ENCODE measurements around the gene ARHGEF38. TPM values are rescaled to one million over a fixed set of nuclear protein-coding genes. Genes with fewer than 3 reads are reported as not detected.

Gene ARHGEF38
- total and polyA plus RNA-seq, 4 donors: 0.03 to 0.92 (median 0.37) TPM

DNA sequence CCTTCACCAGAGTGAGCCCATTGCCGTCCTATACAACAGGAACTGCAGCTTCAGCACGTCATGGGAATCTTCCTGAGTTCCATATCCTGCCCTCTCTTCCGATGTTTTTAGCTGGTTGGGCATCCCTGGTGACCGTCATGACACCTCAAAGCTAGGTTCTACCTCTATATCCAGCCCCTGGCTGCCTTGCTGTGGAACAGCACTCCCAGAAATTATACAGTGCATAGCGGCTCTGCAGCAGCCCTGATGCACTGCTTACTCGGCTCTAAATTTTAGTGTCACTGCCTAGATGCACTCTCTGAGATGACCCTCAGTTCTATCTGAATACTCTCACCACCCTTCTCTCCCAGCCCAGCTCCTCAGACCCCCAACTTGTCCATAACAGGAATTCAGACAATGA, 44.3 kb downstream of the ARHGEF38 start:
- WGBS: 90% methylated on average over 6 of the region's 6 CpGs
- H3K27me3 ChIP-seq (ENCODE audit: control insufficient read depth in 4 of 4, insufficient read depth in 4 of 4, low read length in 3 of 4): no peaks in the 10 kb centered on the region

DNA sequence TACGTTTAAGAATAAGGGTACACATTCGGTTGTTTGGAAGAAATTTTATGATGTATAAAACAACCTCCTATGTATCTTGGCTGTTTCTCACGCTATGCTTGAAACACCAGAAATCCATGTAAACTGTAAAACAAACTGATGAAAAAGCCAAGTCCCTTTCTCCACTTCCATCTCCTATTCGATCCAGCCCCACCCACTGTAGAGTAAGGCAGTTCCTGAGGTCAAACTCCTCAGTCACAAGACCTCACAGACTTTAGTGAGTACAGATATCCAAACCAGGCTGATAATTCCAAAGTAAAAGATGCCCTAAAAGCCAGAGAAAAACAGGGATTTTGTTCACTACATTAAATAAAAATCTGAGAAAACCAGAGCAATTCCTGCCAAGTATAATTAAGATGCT, 45.6 kb downstream of the ARHGEF38 start:
- TF ChIP-seq ZBTB33 (IDR thresholded peaks at IDR 0.05) (no peak), HNF4A (conservative IDR thresholded peaks at IDR 0.05) (peak; percentile 13 to 23), RXRA (IDR thresholded peaks at IDR 0.05) (peak; percentile 31 to 42)
- H3K9ac ChIP-seq (ENCODE audit: low read depth in 1 of 2, low read length in 2 of 2): no peak overlapping the region
- H3K4me1 ChIP-seq (ENCODE audit: control insufficient read depth in 4 of 4, insufficient read depth in 4 of 4, low read length in 3 of 4): peaks cover 2 to 10% (median 6%) of the 10 kb centered on the region in 4 donors
- no peak overlapping the region for H3K4me3 ChIP-seq (ENCODE audit: low read depth in 1 of 3, low read length in 3 of 3)
- no peak overlapping the region for H3K27ac ChIP-seq (ENCODE audit: low read depth in 1 of 2, low read length in 2 of 2)
- H3K36me3 ChIP-seq (ENCODE audit: control insufficient read depth in 4 of 4, insufficient read depth in 3 of 4, low read depth in 1 of 4, low read length in 3 of 4): no peaks in the 10 kb centered on the region
- no peaks in the 10 kb centered on the region for H3K27me3 ChIP-seq (ENCODE audit: control insufficient read depth in 4 of 4, insufficient read depth in 4 of 4, low read length in 3 of 4)
- DNase-seq (ENCODE audit: low spot score): no peak
- no peaks in the 10 kb centered on the region for H3K9me3 ChIP-seq (ENCODE audit: control insufficient read depth in 4 of 4, low read length in 3 of 4)
- 65% methylated on average over 4 of the region's 4 CpGs for WGBS

More for the DNA sequence above, 44.3 kb downstream of the ARHGEF38 start:
- no peak overlapping the region for H3K4me3 ChIP-seq (ENCODE audit: low read depth in 1 of 3, low read length in 3 of 3)
- no peak overlapping the region for H3K9ac ChIP-seq (ENCODE audit: low read depth in 1 of 2, low read length in 2 of 2)
- no peak for DNase-seq (ENCODE audit: low spot score)
- no peak overlapping the region for H3K27ac ChIP-seq (ENCODE audit: low read depth in 1 of 2, low read length in 2 of 2)
- TF ChIP-seq HNF4G (IDR thresholded peaks at IDR 0.05) (no peak), FOXA1 (IDR thresholded peaks at IDR 0.05) (no peak), ZBTB33 (IDR thresholded peaks at IDR 0.05) (no peak), GABPA (IDR thresholded peaks at IDR 0.05 in 1 of 2, conservative IDR thresholded peaks at IDR 0.05 in 1 of 2) (no peak), JUND (IDR thresholded peaks at IDR 0.05) (no peak), NR2F2 (IDR thresholded peaks at IDR 0.05) (no peak), RXRA (IDR thresholded peaks at IDR 0.05) (no peak), REST (IDR thresholded peaks at IDR 0.05) (no peak), RAD21 (IDR thresholded peaks at IDR 0.05) (no peak)
- no peaks in the 10 kb centered on the region for H3K36me3 ChIP-seq (ENCODE audit: control insufficient read depth in 4 of 4, insufficient read depth in 3 of 4, low read depth in 1 of 4, low read length in 3 of 4)
- H3K4me1 ChIP-seq (ENCODE audit: control insufficient read depth in 4 of 4, insufficient read depth in 4 of 4, low read length in 3 of 4): peaks cover 2 to 10% (median 7%) of the 10 kb centered on the region in 4 donors
- H3K9me3 ChIP-seq (ENCODE audit: control insufficient read depth in 4 of 4, low read length in 3 of 4): no peaks in the 10 kb centered on the region

DNA sequence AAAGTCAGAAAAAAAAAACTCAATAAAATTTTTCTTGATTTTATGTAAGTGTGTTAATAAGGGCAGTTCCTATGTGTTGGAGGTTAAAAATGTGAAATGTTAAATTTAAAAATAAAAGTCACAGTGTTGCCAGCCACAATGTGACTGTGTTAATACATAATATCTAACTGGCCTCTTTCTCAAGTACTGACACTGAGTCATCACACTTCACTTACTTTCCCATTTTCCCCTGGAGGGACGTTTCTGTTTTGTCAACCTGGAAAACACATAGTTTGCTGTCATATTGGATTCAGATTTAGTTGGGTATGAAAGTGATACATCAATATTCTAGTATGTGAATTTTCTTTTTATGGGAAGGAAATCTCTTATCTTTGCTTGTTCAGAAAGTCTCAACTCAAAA, 46.4 kb downstream of the ARHGEF38 start:
- no peaks in the 10 kb centered on the region for H3K9me3 ChIP-seq (ENCODE audit: control insufficient read depth in 4 of 4, low read length in 3 of 4)
- H3K4me1 ChIP-seq (ENCODE audit: control insufficient read depth in 4 of 4, insufficient read depth in 4 of 4, low read length in 3 of 4): peaks cover 0 to 8% (median 5%) of the 10 kb centered on the region in 4 donors
- H3K36me3 ChIP-seq (ENCODE audit: control insufficient read depth in 4 of 4, insufficient read depth in 3 of 4, low read depth in 1 of 4, low read length in 3 of 4): no peaks in the 10 kb centered on the region
- H3K4me3 ChIP-seq (ENCODE audit: low read depth in 1 of 3, low read length in 3 of 3): no peak overlapping the region
- 55% methylated on average over 1 of the region's 1 CpG for WGBS
- DNase-seq (ENCODE audit: low spot score): no peak
- no peak overlapping the region for H3K9ac ChIP-seq (ENCODE audit: low read depth in 1 of 2, low read length in 2 of 2)
- no peaks in the 10 kb centered on the region for H3K27me3 ChIP-seq (ENCODE audit: control insufficient read depth in 4 of 4, insufficient read depth in 4 of 4, low read length in 3 of 4)
- no peak overlapping the region for H3K27ac ChIP-seq (ENCODE audit: low read depth in 1 of 2, low read length in 2 of 2)
- TF ChIP-seq FOXA1 (IDR thresholded peaks at IDR 0.05) (no peak), JUND (IDR thresholded peaks at IDR 0.05) (no peak), RAD21 (IDR thresholded peaks at IDR 0.05) (no peak), HNF4G (IDR thresholded peaks at IDR 0.05) (no peak), HNF4A (conservative IDR thresholded peaks at IDR 0.05) (no peak), GABPA (IDR thresholded peaks at IDR 0.05 in 1 of 2, conservative IDR thresholded peaks at IDR 0.05 in 1 of 2) (no peak), FOXA2 (IDR thresholded peaks at IDR 0.05) (no peak), NR2F2 (IDR thresholded peaks at IDR 0.05) (no peak), CTCF (IDR thresholded peaks at IDR 0.05; ENCODE audit: low read depth, low read length, missing input control) (no peak), TAF1 (conservative IDR thresholded peaks at IDR 0.05) (no peak)
- TF ChIP-seq, protein P1, sequence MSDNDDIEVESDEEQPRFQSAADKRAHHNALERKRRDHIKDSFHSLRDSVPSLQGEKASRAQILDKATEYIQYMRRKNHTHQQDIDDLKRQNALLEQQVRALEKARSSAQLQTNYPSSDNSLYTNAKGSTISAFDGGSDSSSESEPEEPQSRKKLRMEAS (IDR thresholded peaks at IDR 0.05): no peak
- TF ChIP-seq, protein P2, sequence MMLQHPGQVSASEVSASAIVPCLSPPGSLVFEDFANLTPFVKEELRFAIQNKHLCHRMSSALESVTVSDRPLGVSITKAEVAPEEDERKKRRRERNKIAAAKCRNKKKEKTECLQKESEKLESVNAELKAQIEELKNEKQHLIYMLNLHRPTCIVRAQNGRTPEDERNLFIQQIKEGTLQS (IDR thresholded peaks at IDR 0.05): no peak

Measured in liver (tissue), 9 donors.